HG03135 (cell line): ENCODE data around the gene SNX4.

ENCODE experiments used
- ATAC-seq: cut with Tn5 transposase; IDR thresholded peaks from one replicate; pipeline ENCODE4 v1.9.1; 2021; ENCODE audit warnings: mild to moderate bottlenecking, moderate library complexity; ENCODE audit not compliant: unreplicated experiment

Gene SNX4

GRCh38 chr3:125470671-125471070 is 49.3 kb downstream of the SNX4 start:
- no peak for ATAC-seq

DNA sequence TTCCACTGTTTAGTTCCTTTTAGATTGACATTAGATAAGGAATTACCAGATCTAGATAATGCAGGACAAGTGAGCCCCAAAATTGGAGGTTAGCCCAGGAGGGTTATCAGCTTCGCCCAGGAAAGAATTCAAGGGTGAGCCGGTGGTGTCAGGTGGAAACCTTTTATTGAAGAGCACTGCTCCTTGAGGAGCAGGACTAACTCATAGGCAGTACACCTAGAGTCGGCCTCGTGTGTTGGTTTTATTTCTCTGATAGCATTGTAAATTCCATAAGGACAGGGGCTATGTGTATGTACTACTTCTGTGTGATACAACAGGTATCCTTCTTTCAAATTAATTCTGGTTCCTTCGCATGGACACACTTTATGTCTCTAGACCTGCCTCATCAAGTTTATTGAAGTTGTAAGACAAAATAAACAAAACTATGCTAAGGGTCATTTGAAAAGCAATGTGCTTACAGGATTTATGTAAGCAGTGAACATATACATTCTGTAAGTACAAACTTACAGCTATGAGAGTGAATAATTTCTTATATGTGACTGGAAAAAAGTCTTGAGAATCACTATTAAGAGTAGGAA is 57.2 kb downstream of the SNX4 start:
- no peak for ATAC-seq

- ATAC-seq = no peak
Measured at GRCh38 chr3:125461896-125462295, 58.1 kb downstream of the SNX4 start.

- no peak for ATAC-seq
Measured at GRCh38 chr3:125460233-125460632, 59.8 kb downstream of the SNX4 start.

GRCh38 chr3:125443923-125444322 is 76.1 kb downstream of the SNX4 start:
- ATAC-seq = no peak

GRCh38 chr3:125442506-125442905 is 77.5 kb downstream of the SNX4 start:
- ATAC-seq = no peak

DNA sequence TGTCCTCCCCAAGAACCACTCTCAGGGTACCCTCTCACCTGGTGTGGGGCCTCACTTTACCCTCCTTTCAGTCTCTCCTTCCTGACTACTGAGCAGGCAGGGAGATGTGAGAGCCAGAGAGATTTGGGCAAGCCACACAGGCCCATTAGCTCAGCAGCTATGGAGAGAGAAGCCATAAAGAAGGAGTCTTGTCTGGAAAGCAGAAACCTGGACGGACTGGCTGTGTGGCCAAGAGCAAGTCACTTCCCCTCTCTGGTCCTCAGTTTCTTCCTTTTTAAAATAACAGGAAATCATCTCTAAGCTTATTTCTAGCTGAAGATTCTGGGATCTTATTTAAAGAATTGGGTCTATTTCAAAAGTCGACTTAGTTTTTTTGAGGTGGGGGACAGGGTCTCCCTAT is 79.0 kb downstream of the SNX4 start:
- ATAC-seq = no peak

GRCh38 chr3:125440559-125440955 is 79.4 kb downstream of the SNX4 start:
- no peak for ATAC-seq

GRCh38 chr3:125437631-125438435 is 82.2 kb downstream of the SNX4 start:
- ATAC-seq = no peak

DNA sequence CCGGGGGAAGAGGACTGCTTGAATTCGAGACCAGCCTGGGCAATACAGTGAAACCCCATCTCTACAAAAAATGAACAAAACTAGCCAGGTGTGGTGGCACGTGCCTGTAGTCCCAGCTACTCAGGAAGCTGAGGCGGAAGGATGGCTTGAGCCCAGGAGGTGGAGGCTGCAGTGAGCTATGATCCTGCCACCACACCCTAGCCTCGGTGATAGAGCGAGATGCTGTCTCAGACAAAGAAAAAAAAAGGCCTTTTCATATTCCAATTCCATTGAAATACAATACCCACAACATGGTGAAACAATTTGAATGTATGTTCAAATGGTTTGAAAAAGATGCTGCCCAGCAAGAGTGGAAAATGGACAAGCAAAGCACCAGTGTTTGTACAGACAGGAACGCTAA is 83.1 kb downstream of the SNX4 start:
- ATAC-seq = no peak

DNA sequence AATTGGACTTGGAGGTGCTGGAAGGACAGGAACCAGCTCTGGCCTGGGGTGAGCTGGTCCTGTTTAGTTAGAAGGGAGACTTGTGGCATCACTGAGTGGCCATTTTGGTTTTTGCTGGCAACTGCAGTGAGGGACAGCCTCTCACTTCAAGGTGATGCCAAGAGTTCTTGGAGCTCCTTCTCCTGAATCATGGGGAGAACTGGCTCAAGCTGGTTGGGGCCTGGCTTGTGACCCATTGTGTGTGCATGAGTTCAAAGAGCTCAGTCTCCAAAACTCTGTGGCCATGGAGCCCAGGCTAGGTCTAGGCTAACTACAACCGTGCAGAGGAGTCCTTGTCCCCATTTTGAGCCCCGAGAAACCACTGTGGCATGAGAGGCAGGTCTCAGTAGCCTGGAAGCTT is 84.8 kb downstream of the SNX4 start:
- no peak for ATAC-seq

GRCh38 chr3:125434582-125435011 is 85.4 kb downstream of the SNX4 start:
- no peak for ATAC-seq

DNA sequence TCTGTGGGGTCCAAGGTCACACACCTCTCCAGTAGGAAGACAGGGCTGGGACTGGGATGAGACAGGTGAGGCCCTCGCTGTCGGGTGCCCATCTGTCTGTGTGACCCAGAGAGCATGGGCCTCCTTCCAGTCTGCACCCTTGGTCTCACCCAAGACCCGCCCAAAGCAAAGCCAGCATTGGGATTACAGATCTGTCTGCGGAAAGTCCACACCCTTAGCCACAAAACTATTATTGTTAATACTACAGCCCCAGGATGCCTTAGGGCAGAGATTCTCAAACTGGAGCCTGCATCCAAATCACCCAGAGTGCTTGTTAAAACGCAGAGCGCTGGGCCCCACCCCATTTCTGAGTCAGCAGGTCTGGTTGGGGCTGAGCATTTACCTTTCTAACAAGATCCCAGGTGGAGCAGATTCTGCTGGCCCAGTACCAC is 86.4 kb downstream of the SNX4 start:
- no peak for ATAC-seq

GRCh38 chr3:125433091-125433534 is 86.9 kb downstream of the SNX4 start:
- ATAC-seq = no peak

GRCh38 chr3:125431912-125432790 is 87.9 kb downstream of the SNX4 start:
- no peak for ATAC-seq

DNA sequence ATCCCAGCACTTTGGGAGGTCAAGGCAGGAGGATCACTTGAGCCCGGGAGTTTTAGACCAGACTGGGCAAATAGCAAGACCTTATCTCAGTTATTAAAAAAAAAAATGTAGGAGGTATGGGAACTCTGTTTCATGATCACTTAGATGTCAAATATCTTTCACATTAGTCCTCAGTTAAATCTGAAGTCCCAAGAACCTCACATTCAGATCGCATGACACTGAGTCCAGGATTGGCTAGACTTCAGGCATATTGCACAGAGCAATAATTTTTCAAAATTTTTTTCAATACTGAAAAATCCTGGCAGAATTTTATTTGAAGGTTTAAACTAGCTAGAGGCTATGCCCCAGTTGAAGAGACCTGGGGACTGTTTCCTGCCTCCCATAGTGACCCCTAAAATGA is 88.6 kb downstream of the SNX4 start:
- no peak for ATAC-seq

DNA sequence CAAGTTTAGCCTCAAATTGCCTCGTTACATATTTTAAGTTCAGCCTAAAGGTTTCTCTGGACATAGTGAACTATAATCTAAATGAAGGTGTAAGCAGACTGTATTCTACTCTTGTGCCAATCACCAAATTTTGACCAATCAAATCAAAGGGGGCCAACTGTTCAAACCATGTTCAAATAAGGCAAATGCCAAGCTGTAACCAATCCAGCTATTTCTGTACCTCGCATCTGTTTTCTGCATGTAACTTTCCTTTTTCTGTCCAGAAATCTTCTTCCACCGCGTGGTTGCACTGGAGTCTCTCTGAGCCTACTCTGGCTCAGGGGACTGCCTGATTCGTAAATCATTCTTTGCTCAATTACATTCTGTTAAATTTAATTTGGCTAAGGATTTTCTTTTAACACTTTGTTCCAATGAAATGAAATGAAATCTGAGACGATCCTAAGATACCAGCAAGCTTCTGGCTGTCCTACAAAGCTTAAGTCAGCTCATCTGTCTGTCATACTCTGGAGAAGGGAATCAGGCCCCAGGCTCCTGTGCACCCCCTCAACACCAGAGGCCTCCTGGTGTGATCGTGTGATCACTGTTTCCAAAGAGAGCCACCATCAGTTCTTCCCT is 91.7 kb downstream of the SNX4 start:
- no peak for ATAC-seq

DNA sequence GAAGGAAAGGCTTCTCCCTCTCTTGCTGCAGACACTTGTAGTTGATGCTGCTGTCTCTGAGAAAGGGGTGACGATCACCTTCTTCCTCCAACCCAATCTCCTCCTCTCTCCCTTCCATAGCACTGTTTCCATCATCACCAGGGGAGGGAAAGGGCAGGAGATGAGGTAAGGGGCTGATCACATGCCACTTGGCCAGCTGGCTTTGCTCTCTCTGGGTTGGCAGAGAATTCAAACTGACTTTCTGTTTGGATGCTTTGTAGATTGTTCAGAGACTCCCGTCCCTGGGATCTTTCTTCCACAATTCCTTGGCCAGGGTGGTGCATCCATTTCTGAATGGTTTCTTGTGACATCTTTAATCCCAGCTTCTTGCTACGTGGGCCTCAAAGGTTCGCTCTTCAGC is 101.7 kb downstream of the SNX4 start:
- no peak for ATAC-seq

- no peak for ATAC-seq
Measured at GRCh38 chr3:125416235-125416634, 103.8 kb downstream of the SNX4 start.

- no peak for ATAC-seq
Measured at GRCh38 chr3:125414669-125415068, 105.3 kb downstream of the SNX4 start.

DNA sequence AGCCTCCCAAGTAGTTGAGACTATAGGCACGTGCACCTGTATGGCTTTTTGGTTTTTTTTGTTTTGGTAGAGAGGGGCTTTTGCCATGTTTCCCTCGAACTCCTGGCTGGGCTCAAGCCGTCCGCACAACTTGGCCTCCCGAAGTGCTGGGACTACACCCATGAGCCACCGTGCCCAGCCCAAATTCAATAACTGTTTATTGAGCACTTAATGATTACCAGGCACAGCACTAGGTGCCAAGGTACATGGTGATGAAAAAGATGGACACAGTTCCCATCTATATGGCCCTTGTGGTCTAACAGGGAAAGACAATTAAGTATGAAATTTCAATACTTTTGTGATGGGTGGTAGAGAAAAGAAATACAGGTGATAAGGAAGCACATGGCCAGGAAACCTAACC is 109.1 kb downstream of the SNX4 start:
- no peak for ATAC-seq
